Measurements from ENCODE around the gene SYNDIG1. TPM values are rescaled to one million over a fixed set of nuclear protein-coding genes. Genes with fewer than 3 reads are reported as not detected.

Gene SYNDIG1
- total and polyA plus RNA-seq, 2 of the 4 experiments (the other 2 are of a cell fraction): not detected

DNA sequence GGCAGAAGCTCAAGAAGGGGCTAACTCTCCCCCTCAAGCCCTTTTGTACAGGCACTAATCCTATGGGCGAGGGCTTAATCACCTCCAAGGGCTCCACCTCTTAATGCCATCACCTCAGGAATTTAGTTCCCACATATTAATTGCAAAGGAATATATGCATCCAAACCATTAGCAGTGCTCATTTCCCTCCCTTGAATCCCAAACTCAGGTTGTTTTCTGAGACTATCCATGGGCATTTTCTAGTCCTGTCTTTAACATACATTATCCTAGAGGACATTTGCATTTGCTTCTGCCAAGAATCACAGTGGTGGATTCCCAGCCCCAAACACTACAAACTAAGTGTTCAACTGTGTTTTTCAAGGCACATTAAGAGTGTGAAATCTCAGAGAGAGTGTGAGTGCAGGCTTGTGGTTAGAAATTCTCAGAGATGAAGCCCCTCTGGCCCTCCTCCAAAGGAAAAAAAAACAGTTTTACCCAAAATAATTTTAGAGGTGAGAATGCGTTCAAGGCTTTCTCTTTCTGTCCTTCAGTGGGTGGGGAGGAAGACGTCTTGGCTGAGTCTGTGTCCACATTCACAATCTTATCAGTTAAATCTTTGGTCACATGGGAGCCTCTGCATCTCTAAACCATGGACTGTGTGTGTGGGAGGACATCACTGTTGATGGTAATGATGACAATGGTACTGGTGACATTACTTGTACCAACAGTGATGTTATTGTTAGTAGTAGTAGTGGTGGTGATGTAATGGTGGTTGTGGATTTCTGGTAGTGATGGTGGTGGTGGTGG, 59.3 kb downstream of the SYNDIG1 start:
- Histone ChIP-seq H3K23ac (ENCODE audit: low read depth, low read length) (no peak overlapping the region), H3K4me1 (ENCODE audit: control insufficient read depth, insufficient read depth, low read length) (no peaks in the 10 kb centered on the region)

More for the DNA sequence above, 59.3 kb downstream of the SYNDIG1 start:
- Histone ChIP-seq H3K4ac (ENCODE audit: low read depth, low read length) (no peak overlapping the region), H3K14ac (replicated peaks; ENCODE audit: low read depth, low read length) (no peak overlapping the region), H3K9ac (ENCODE audit: low read depth, low read length) (no peak overlapping the region), H3K9me1 (ENCODE audit: insufficient read depth, low read length) (no peaks in the 10 kb centered on the region), H3K36me3 (ENCODE audit: control insufficient read depth, insufficient read depth, low read length) (no peaks in the 10 kb centered on the region), H2BK20ac (ENCODE audit: low read depth, low read length) (no peak overlapping the region), H2BK15ac (ENCODE audit: low read depth, low read length) (no peak overlapping the region), H4K91ac (ENCODE audit: insufficient read depth, low read depth, low read length) (no peak overlapping the region), H2AK5ac (ENCODE audit: low read depth, low read length) (no peak overlapping the region), H3K79me1 (ENCODE audit: low read depth in 1 of 2, low read length in 2 of 2) (no peaks in the 10 kb centered on the region), H3K27me3 (ENCODE audit: control insufficient read depth, insufficient read depth, low read length) (no peaks in the 10 kb centered on the region; the same call in 1 of the 2 replicates), H3K56ac (ENCODE audit: extremely low read depth, insufficient read depth, low read length) (no peak overlapping the region; the same call in 1 of the 2 replicates), H3K18ac (ENCODE audit: low read depth, low read length) (no peak overlapping the region), H4K8ac (ENCODE audit: low read depth in 2 of 2, low read length in 2 of 2) (no peak overlapping the region), H2BK120ac (ENCODE audit: low read depth, low read length) (no peak overlapping the region), H3K9me3 (ENCODE audit: control insufficient read depth, insufficient read depth, low read length) (no peaks in the 10 kb centered on the region), H4K20me1 (ENCODE audit: insufficient read depth, low read length) (no peaks in the 10 kb centered on the region), H3K4me3 (ENCODE audit: insufficient read depth, low read depth, low read length) (no peak overlapping the region), H2BK5ac (ENCODE audit: low read depth, low read length, poor library complexity, severe bottlenecking) (no peak overlapping the region), H2AFZ (replicated peaks; ENCODE audit: low read length, poor library complexity) (no peak overlapping the region), H2AK9ac (replicated peaks; ENCODE audit: low read depth, low read length, poor library complexity) (no peak overlapping the region), H3K4me2 (ENCODE audit: low read depth, low read length) (no peak overlapping the region), H4K5ac (ENCODE audit: low read depth, low read length) (no peak overlapping the region), H3K27ac (ENCODE audit: insufficient read depth, low read length) (no peak overlapping the region)
- POLR2A ChIA-PET (ENCODE audit: unreplicated experiment): no interaction called here
- TF ChIP-seq NFE2L2 (IDR thresholded peaks at IDR 0.05; ENCODE audit: low read depth, low read length) (no peak), RCOR1 (IDR thresholded peaks at IDR 0.05; ENCODE audit: insufficient replicate concordance, low read length) (no peak), POLR2A (IDR thresholded peaks at IDR 0.05; ENCODE audit: low read depth, low read length) (no peak), RFX5 (IDR thresholded peaks at IDR 0.05; ENCODE audit: low read depth, low read length) (no peak), MXI1 (IDR thresholded peaks at IDR 0.05; ENCODE audit: borderline replicate concordance, low read depth, low read length) (no peak), BHLHE40 (IDR thresholded peaks at IDR 0.05; ENCODE audit: low read depth, low read length) (no peak), FOS (IDR thresholded peaks at IDR 0.05; ENCODE audit: low read depth, low read length) (no peak), SMC3 (IDR thresholded peaks at IDR 0.05; ENCODE audit: low read depth, low read length) (no peak), RAD21 (IDR thresholded peaks at IDR 0.05; ENCODE audit: low read length) (no peak), CHD1 (IDR thresholded peaks at IDR 0.05; ENCODE audit: low read depth, low read length) (no peak), MAFK (IDR thresholded peaks at IDR 0.05; ENCODE audit: low read depth, low read length) (no peak)
- TF ChIP-seq, protein P1, sequence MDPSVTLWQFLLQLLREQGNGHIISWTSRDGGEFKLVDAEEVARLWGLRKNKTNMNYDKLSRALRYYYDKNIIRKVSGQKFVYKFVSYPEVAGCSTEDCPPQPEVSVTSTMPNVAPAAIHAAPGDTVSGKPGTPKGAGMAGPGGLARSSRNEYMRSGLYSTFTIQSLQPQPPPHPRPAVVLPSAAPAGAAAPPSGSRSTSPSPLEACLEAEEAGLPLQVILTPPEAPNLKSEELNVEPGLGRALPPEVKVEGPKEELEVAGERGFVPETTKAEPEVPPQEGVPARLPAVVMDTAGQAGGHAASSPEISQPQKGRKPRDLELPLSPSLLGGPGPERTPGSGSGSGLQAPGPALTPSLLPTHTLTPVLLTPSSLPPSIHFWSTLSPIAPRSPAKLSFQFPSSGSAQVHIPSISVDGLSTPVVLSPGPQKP (IDR thresholded peaks at IDR 0.05; ENCODE audit: borderline replicate concordance, low read depth, low read length): no peak
- CTCF ChIA-PET: no interaction called here
- in situ Hi-C loops (cut with MboI; ENCODE audit: low sequenced_read_pairs) (no loop called here), dilution Hi-C loops (cut with HindIII; ENCODE audit: low sequenced_read_pairs, unreplicated experiment) (no loop called here), intact Hi-C loops (cut with micrococcal nuclease) (loop anchor here (10.0 kb wide), 1 partner anchor 246 kb away; no protein-coding TSS in a partner anchor)
- ATAC-seq (ENCODE audit: low read depth): no peak
- no TSS peak for BruUV-seq (replicated peaks)
- WGBS, 2 experiments (ENCODE audit: extremely low coverage in 2 of 2, insufficient read length in 1 of 2): no CpG with 5 or more reads among the region's 3 CpGs
- no peak for DNase-seq

All from IMR-90 (cell line).